GM19397 (cell line): ENCODE measurements around the gene IQSEC3.

Experiments
- ATAC-seq: cut with Tn5 transposase; IDR thresholded peaks from one replicate; pipeline ENCODE4 v1.9.1; 2021; ENCODE audit warnings: mild to moderate bottlenecking, moderate library complexity; ENCODE audit not compliant: unreplicated experiment

The IQSEC3 gene

DNA sequence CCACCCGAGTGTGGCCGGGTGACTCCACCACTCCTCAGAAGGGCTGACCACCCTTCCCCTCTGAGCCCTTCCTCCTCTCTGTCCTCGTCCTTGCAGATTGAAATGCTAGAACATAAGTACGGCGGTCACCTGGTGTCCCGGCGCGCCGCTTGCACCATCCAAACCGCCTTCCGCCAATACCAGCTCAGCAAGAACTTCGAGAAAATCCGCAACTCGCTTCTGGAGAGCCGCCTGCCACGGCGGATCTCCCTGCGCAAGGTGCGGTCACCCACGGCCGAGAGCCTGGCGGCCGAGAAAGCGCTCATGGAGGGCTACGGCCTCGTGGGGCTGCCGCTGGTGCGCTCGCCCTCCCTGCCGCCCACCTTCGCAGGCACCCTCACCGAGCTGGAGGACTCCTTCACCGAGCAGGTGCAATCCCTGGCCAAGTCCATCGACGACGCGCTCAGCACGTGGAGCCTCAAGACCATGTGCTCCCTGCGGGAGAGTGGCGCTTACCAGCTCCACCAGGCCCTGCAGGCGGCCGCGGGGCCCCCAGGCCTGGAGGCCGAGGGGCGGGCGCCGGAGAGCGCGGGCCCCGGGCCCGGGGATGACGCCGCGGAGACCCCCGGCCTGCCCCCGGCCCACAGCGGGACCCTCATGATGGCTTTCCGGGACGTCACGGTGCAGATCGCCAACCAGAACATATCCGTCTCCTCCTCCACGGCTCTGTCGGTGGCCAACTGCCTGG is 71.8 kb downstream of the IQSEC3 start:
- ATAC-seq = no peak

- no peak for ATAC-seq
These were observed 72.4 kb downstream of the IQSEC3 start for GRCh38 chr12:138898-139534.

DNA sequence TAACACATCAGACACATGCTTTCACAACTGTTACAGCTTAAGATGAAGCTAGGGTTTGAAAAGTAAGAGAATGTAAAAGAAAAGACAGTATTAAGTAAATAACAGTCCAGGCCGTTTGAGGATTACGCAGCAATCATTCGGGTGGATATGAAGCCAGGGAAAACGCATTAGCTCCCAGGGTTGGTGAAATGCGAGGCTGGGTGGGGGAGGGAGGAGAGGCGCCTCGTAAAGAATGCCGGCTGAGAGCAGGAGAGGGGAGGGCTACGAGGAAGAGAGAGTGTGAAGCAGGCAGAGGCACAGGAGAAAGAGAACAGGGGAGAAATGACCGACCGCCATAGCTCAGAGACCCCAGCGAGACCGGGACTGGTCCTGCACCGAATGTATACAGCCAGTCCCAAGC is 73.0 kb downstream of the IQSEC3 start:
- ATAC-seq = no peak

DNA sequence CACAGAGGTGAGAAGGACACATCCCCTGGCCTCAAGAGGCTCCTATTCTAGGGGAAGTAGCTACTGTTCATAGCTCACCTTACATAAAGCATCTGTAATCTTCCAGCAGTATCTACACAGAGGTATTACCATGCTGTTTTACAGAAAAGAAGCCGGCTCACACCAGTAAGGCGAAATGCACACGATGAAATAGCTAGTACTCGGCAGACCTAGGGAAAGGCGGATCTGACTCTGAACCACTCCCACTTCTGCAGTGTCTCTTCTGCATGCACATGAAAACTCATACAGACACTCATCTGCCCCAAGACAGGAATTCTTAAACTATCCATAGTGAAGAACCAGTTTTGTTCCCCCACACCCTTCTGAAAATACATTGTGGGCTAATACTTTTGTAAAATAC is 73.6 kb downstream of the IQSEC3 start:
- no peak for ATAC-seq

DNA sequence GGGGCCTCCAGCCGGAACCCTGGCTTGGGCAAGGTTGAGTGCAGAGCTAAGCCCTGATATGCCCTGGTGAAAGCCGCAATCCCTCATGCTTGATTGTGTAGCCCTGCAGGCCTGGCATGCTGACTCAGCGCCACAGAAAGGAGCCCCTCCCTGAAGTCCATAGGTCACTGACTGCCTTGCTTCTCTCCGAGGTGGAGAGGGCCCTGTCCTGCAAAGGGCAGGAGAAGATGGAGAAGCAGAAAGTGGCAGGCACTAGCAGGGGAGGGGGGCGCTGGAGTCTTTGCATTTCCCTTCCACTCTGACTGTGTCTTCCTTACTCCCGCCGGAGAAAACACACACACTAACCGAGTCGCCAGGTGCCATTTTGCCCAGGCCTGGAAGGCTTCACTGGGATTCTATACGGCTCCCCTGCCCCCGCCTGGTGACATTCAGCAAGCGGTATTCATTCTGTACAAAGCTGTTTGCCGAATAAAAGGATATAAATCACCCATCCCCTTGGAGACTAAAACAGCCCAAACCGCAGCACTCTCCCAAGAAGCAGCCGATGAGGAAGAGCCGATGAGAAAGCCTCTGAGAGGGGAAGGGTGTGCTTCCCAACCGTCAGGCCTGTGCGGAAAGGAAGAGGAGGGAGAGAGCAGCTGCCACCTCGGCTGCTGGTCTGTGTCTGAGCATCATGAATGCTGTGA is 77.5 kb downstream of the IQSEC3 start:
- no peak for ATAC-seq

DNA sequence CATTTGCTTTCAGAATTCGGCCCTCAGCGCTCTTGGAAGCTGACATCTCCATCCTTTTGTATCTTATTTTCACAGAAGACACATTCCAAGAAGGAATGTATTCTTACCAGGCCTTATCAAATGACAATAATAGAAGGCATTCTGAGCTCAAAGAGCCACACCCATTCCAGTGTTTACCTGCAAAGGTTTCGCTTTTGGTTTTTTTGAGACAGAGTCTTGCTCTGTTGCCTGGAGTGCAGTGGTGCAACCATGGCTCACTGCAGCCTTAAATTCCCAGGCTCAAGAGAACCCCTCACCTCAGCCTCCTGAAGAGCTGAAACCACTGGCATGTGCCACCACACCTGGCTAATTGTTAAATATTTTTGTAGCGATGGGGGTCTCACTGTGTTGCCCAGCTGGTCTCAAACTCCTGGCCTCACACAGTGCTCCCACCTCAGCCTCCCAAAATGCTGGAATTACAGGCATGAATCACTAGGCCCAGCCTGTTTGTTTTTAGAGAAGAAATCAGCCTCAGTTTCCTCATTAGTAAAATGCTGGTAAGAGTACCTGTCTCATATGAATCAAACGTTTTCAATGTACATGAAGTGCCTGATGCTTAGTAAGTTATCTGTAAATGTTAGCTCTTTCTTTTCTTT is 78.2 kb downstream of the IQSEC3 start:
- ATAC-seq = no peak

DNA sequence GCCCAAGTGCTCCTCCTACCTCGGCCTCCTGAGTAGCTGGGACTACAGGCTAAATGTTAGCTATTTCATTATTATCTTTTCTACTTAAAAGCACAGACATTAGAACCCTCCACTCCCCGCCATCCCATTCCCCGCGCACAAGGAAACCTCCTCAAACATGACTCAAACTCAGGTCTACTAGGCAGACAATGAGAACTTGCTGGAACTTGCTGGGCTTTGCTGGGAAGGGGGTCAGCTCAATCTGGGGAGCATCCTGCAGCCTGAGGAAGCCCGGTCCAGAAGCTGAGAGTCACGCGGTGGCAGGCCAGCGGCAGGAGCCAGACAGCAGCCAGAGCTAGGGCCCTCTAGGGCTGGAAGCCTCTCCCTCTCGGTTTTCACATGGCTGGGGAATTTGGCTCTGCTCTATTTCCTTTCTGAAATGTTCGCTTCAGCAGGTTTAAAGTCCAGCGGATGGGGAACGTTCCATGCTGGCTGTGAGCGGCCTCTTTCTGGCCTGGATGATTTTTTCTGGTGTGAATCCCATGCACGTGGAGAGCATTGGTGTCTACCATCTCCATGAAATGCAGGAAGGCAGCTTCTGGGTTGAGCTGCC is 78.9 kb downstream of the IQSEC3 start:
- ATAC-seq = no peak

GRCh38 chr12:147242-147641 is 80.7 kb downstream of the IQSEC3 start:
- ATAC-seq = no peak

DNA sequence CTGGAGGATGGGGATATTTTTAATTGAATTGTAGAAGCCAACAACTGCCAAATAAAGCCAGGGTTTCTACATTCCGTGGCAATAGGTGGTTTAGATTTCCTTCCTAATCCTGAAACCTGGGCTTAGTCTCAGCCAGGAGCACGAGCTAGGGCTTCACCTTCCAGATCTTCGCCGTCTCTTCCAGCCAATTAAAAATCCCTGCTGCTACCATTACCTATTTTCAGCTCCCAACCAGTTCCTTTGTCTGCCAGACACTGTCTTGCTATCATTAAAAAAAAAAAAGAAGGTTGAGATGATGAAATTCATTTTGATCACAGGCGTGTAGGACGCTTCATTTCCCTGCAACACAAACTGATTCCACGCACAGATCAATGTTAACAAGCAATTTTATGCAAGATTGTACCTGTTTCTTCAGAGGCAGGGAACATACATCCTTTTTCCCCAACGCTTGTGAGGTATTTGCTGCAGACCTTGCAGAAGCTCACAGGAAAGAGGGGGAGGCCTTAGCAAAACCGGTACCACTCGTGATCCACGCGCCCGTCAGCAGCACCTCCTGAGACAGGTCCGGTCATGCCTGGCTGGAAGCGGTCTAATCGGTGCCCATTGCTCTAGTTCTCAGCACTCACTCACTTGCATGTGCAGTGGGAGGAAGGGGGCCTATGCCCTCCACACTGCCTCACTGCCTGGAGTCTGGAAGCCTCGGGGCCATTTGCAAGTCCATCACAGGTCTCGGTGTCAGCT is 82.3 kb downstream of the IQSEC3 start:
- no peak for ATAC-seq

DNA sequence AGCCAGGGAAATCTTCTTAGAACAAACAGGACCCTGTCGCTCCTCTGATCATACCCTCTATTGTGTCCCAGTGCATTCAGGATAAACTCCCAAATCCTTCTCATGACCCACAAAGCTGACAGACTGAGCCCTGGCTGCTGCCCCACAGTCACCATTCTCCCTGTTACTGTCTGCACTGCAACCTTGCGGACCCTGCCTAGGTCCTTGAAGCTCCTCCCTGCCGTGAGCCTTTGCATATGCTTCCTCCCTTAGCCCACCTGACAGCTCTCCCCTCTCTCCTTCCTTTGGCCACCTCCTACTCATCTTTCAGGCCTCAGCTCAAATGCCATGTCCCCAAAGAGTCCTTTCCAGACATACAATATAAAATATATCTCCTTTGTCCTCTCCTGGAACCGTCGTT is 85.0 kb downstream of the IQSEC3 start:
- ATAC-seq = no peak

DNA sequence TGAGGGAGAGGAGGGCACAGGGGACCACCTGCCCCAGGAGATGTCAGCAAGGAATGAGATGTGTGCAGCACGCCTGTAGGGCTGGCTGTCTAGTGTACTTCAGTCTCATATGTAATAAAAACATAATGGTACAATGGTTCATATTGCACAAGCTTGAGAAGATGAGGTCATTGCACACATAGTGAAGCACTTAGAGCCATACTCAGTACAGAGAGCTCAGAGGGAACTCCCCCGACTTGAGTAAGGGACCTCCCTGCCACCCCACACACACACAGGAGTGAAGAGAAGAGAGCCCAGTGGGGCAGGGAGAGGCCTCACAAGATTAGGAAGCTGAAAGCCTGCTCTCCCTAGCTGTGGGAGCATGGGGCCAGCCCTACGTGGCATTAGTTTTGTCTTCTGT is 85.9 kb downstream of the IQSEC3 start:
- ATAC-seq = no peak

GRCh38 chr12:153080-153746 is 86.6 kb downstream of the IQSEC3 start:
- peak; percentile 68 for ATAC-seq

- ATAC-seq = no peak
These were observed 87.5 kb downstream of the IQSEC3 start for GRCh38 chr12:154058-154457.

DNA sequence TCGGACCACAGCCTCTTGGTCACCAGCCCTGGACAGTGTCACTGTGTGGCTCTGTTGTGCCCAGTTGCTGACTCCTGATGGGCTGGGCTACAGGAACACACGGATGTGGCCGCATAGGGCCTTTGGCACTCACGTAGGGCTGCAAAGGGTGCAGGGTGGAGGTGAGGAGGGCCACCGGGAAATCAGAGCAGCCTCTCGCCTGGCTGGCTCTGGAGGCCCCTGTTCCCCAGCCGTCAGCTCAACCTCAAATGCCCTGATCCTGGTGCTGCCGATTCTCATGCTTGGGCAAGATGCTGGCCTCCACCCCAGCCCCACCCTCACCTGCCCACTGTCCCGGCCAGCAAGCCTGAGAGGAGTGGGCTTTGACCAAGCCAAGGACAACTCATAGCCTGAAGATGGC is 88.4 kb downstream of the IQSEC3 start:
- ATAC-seq = no peak

- ATAC-seq = no peak
These were observed 89.1 kb downstream of the IQSEC3 start for GRCh38 chr12:155646-156045.

DNA sequence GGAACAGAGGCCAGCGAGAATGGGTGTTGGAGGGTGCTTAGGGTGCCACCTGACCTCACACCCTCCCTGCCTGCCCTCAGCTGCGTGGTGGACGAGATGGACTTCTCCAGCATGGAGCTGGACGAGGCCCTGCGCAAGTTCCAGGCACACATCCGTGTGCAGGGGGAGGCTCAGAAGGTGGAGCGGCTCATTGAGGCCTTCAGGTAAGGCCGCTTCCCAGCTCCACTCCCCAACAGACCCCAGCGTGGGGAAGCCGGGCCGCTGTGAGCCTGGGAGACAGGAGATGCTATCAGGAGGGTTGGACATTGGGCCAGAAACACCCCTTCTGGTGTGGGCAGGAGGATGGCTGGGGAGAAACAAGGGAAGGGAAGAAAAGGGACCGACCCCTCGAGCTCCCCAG is 90.4 kb downstream of the IQSEC3 start:
- ATAC-seq = no peak

DNA sequence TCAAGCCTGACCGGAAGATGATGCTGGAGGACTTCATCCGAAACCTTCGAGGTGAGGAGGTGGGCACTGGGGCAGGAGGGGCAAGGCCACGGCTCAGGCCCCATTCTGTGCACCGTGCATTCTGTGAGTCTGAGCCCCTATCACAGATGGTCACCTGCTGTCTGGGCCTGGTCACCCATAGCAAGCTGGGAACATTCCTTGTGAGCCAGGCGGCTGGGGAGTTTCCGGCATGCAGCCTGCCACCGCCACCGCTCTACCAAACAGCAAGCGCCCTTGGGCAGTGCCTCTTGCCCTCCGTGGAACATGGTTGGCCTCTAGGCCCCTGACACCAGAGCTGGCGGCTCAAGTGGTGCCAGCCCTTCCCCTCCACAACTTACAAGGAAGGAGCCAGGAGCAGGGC is 91.1 kb downstream of the IQSEC3 start:
- ATAC-seq = no peak

GRCh38 chr12:159156-159782 is 92.7 kb downstream of the IQSEC3 start:
- no peak for ATAC-seq

DNA sequence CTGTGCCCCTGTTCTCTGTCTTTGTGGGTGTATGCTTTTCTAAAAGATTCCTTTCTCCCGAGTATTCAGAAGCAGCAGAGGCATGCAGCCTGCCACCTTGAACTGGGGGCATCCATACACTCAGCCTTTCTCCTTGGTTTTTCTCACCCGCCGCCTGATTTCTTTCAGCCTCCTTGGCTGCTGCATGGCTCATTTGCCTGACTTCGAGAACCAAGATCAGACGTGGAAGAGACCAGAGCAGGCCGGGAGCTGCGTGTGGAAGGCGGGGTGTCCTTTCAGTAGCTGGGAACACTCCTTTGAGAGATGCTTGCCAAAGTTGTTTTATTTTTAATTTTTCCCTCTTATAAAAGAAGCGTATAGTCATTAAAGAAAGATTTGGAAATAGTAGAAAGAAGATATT is 94.3 kb downstream of the IQSEC3 start:
- ATAC-seq = no peak

GRCh38 chr12:161823-162222 is 95.3 kb downstream of the IQSEC3 start:
- no peak for ATAC-seq
